Rectal smooth muscle tissue (tissue), 1 donor: ENCODE results near the gene GPR26.

Source experiments
- H3K27ac ChIP-seq: one replicate; pipeline ENCODE4 v1.7.0; 2013; ENCODE audit warnings: low read depth, low read length, inconsistent platforms
- H3K27me3 ChIP-seq: one replicate; pipeline ENCODE4 v1.7.0; 2013; ENCODE audit warnings: low read length; ENCODE audit not compliant: control insufficient read depth, insufficient read depth
- H3K36me3 ChIP-seq: one replicate; pipeline ENCODE4 v1.7.0; 2013; ENCODE audit warnings: low read length; ENCODE audit not compliant: control insufficient read depth, insufficient read depth
- H3K4me1 ChIP-seq: one replicate; pipeline ENCODE4 v1.7.0; 2013; ENCODE audit warnings: low read length; ENCODE audit not compliant: control insufficient read depth, insufficient read depth
- H3K4me3 ChIP-seq: one replicate; pipeline ENCODE4 v1.7.0; 2013; ENCODE audit warnings: low read length
- H3K9ac ChIP-seq: one replicate; pipeline ENCODE4 v1.7.0; 2013; ENCODE audit warnings: low read length

GPR26 gene

DNA sequence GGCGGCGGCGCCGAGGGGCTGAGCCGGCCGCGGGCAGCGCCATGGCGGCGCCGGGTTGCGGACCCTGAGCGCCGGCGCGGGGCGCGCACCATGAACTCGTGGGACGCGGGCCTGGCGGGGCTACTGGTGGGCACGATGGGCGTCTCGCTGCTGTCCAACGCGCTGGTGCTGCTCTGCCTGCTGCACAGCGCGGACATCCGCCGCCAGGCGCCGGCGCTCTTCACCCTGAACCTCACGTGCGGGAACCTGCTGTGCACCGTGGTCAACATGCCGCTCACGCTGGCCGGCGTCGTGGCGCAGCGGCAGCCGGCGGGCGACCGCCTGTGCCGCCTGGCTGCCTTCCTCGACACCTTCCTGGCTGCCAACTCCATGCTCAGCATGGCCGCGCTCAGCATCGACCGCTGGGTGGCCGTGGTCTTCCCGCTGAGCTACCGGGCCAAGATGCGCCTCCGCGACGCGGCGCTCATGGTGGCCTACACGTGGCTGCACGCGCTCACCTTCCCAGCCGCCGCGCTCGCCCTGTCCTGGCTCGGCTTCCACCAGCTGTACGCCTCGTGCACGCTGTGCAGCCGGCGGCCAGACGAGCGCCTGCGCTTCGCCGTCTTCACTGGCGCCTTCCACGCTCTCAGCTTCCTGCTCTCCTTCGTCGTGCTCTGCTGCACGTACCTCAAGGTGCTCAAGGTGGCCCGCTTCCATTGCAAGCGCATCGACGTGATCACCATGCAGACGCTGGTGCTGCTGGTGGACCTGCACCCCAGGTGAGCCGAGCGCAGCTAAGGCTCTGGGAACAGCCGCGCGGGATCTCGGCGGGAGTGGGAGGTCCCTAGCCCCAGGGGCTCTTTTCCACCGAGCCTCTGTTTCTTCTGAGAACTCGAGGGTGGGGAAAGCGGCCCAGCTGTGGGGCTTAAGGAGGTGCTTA, at the start of gene GPR26:
Gene GPR26, plus strand, starts transcription at position 38 of the 919 bp plus-strand sequence. Its CDS starts 53 bp downstream, at position 91.
- Histone ChIP-seq H3K4me3 (no peak within 1 kb of the TSS), H3K27me3 (peaks cover 3% of the 10 kb centered on the region), H3K27ac (no peak within 1 kb of the TSS), H3K9ac (no peak within 1 kb of the TSS), H3K4me1 (no peaks in the 10 kb centered on the region), H3K36me3 (no peaks in the 10 kb centered on the region)

DNA sequence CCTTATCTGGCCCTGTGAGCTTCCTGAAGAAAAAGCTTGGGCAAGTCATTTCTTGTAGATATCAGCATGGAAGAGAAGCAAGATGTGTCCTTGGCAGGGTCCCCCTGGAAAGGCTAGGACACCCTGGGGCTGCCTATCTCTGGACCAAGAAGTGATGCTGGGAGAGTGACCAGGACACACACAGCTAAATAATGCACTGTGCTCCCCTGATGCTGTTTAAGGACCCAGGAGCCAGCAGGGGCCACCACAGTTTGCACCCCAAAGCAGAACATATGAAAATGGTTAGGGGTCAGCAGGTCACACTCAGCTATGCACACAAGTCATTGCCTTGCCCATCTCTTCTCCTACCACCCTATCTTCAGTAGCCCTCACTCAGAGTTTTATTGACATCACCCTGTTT, 47.9 kb upstream of the GPR26 start:
- no peaks in the 10 kb centered on the region for H3K4me1 ChIP-seq
- H3K4me3 ChIP-seq = no peak overlapping the region
- no peaks in the 10 kb centered on the region for H3K27me3 ChIP-seq

DNA sequence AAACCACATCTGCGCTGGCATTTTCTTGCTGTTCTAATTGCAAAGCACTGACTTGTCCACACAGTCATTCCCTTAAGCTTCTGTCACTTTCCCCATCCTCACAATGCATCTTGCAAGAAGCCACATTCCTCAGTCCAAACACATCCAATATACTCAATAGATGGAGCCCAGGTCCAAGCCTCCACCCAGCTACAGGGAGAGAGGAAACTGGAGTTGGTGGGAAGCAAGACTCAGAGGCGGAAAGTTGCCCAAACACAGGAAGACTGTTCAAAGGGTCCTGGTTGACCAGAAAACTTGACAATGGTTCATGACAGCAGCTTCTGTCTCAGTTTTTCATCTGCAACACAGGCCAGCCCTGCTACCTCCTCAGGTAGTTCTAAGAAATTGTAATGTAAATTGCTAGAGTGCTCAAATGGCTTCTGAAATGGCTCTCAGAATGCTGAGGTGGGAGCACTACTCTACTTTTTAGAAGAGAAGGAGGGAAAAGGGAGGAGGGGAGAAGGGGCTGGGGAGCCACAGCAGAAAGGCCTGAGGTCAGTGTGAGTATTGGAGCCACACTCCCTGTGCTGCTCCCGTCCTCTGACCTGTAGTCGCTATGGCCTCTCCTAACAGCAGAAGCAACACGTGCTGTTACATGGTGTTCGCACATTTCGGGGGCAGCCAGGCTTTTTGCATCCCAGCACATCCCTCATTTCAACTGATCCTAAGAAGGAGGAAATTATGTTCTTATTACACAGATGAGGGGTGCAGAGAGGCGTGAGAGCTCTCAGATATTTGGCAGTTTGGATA, 46.9 kb upstream of the GPR26 start:
- Histone ChIP-seq H3K27me3 (no peaks in the 10 kb centered on the region), H3K27ac (no peak overlapping the region), H3K36me3 (no peaks in the 10 kb centered on the region), H3K9ac (no peak overlapping the region), H3K4me1 (no peaks in the 10 kb centered on the region), H3K4me3 (no peak overlapping the region)

More for the DNA sequence above, 47.9 kb upstream of the GPR26 start:
- Histone ChIP-seq H3K27ac (no peak overlapping the region), H3K36me3 (no peaks in the 10 kb centered on the region), H3K9ac (no peak overlapping the region)

DNA sequence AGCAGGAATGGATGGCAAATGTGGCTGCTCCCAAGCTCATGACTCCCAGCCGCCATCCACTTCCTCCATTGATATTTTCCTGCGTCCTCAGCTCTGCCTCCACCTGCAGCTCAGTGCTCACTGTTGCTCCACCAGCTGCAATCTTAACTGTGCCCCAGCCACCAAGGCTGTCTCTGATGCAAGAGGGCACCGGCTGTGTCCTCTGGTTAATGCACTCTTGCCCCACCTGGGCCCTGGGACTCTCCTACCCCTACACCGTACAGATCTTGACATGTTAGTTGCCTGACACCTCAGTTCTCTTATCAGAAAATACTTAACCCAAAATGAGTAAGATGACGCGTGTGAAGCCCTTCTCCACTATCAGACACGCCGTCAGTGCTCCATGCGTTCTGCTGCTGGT, 45.5 kb upstream of the GPR26 start:
- Histone ChIP-seq H3K4me3 (no peak overlapping the region), H3K27me3 (no peaks in the 10 kb centered on the region), H3K4me1 (no peaks in the 10 kb centered on the region), H3K27ac (no peak overlapping the region), H3K9ac (no peak overlapping the region), H3K36me3 (no peaks in the 10 kb centered on the region)

- no peaks in the 10 kb centered on the region for H3K27me3 ChIP-seq
- H3K4me1 ChIP-seq = no peaks in the 10 kb centered on the region
- no peak overlapping the region for H3K4me3 ChIP-seq
- no peaks in the 10 kb centered on the region for H3K36me3 ChIP-seq
- H3K27ac ChIP-seq = no peak overlapping the region
- no peak overlapping the region for H3K9ac ChIP-seq
Observed at GRCh38 chr10:123621492-123621891, 44.7 kb upstream of the GPR26 start.

DNA sequence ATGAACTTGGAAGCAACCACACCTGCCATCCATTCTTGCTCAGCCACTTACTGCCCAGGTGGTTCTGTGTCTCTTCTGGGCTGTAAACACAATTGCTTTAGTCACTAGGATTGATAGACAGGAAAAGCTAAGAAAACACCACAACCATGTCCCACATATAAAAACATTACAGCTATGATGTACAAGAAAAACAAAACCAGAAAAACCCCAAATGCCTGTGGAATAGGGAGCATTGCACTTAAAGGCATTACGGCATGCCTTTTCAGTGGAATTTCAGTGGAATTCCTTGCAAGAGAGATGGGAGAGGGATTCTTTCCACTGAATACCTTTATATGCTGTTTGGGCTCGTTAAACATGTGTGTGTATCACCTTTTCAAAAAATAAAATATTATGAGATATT, 44.2 kb upstream of the GPR26 start:
- Histone ChIP-seq H3K36me3 (no peaks in the 10 kb centered on the region), H3K4me3 (no peak overlapping the region), H3K4me1 (no peaks in the 10 kb centered on the region), H3K27ac (no peak overlapping the region), H3K27me3 (no peaks in the 10 kb centered on the region), H3K9ac (no peak overlapping the region)

DNA sequence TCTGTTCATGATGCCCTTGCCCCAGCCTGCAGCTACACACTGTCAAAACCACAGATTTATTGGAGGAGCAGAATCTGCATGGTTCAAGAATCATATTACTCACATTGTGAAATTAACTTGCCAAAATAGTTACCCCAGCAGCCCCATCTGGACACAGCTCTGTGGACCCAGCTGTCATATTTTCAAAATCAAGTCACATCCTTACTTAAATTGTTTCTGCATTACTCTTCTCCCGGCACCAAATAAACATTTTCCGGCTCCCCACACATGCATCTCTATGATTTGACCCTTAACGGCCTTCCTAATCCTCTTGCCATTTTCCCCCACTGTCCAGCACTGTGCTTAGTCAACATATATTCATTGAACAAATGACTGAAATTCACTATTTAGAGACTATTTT, 43.8 kb upstream of the GPR26 start:
- Histone ChIP-seq H3K27me3 (no peaks in the 10 kb centered on the region), H3K4me1 (no peaks in the 10 kb centered on the region), H3K36me3 (no peaks in the 10 kb centered on the region), H3K4me3 (no peak overlapping the region), H3K9ac (no peak overlapping the region), H3K27ac (no peak overlapping the region)

GRCh38 chr10:123624086-123624485, 42.1 kb upstream of the GPR26 start:
- no peaks in the 10 kb centered on the region for H3K27me3 ChIP-seq
- H3K36me3 ChIP-seq = no peaks in the 10 kb centered on the region
- no peak overlapping the region for H3K27ac ChIP-seq
- no peak overlapping the region for H3K9ac ChIP-seq
- H3K4me3 ChIP-seq = no peak overlapping the region
- H3K4me1 ChIP-seq = no peaks in the 10 kb centered on the region

DNA sequence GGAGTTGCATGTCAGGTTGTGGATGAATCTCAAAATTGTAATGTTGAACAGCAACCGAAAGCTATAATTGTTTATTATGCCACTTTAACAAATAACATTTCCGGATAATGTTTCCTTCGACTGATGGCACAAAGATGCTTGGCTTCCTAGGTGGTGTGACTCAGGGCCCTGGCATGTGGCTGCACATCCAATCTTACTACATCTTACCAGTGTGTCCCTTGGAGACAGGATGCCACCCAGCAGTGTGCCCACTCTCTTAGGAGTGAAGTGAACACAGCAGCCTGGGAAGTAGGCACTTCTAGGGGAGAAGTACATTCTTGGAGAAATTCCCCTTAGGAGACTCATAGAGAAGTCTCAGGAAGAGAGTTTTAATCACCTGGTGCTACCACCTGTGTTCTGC, 33.0 kb upstream of the GPR26 start:
- no peaks in the 10 kb centered on the region for H3K36me3 ChIP-seq
- H3K27me3 ChIP-seq = no peaks in the 10 kb centered on the region
- no peaks in the 10 kb centered on the region for H3K4me1 ChIP-seq
- no peak overlapping the region for H3K27ac ChIP-seq
- H3K4me3 ChIP-seq = no peak overlapping the region
- H3K9ac ChIP-seq = no peak overlapping the region

DNA sequence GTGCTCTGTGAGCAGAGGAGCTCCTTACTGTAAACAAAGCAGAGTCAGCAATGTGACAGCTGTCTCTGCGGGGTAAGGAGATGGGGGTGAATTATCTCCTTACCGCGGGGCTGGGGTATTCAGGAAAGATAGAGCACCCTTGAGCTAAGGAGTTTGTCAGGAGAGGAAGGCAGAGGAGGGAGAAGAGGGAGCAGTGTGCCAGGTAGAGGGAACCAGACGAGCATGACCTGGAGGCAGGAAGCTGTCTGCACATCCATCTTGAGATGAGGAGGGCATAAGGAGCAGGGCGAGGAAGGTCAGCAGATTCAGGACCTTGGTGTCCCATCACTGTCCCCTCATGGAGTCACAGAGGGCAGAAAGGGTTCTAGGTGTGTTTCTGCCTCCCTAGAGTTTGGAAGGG, 32.5 kb upstream of the GPR26 start:
- H3K27ac ChIP-seq = no peak overlapping the region
- H3K4me1 ChIP-seq = no peaks in the 10 kb centered on the region
- no peaks in the 10 kb centered on the region for H3K27me3 ChIP-seq
- no peak overlapping the region for H3K9ac ChIP-seq
- no peaks in the 10 kb centered on the region for H3K36me3 ChIP-seq
- no peak overlapping the region for H3K4me3 ChIP-seq

DNA sequence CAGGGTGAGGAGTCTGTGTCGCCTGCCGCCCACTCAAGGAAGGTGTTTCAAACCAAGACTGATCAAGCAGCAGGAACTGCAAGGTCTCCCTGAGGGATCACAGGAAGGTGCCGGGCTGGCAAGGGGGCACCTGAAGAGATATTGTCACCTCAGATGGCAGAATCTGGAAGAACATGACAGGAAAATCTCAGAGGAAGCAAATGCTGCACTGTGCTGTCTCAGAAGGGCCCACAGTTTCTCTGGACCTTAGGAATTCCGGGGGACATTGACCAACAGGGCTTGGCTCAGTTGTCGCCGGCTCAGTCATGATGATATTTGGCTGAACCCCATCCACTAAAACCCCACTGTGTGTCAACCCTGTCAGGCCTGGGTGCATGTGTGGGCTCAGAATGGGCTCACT, 31.9 kb upstream of the GPR26 start:
- H3K27ac ChIP-seq = no peak overlapping the region
- H3K4me1 ChIP-seq = no peaks in the 10 kb centered on the region
- no peak overlapping the region for H3K9ac ChIP-seq
- H3K27me3 ChIP-seq = no peaks in the 10 kb centered on the region
- H3K36me3 ChIP-seq = no peaks in the 10 kb centered on the region
- H3K4me3 ChIP-seq = no peak overlapping the region

DNA sequence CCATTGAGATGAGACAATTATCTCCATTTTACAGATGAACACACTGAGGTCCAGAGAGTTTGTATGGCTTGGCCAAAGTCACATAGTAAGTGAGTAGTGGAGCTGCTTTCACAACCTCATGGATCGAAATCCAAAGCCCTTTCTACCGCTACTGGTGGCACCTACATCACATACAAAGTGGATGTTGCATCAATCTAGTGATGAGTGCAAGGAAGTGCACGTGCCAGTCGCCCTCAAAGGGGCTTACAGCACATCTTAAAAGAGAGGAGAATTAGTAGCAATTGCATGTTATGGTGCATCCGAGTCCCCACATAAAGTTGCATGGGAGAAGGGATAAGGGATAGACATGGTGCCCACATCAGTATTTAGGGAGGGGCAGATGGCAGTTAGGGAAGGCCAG, 31.0 kb upstream of the GPR26 start:
- no peak overlapping the region for H3K9ac ChIP-seq
- no peak overlapping the region for H3K27ac ChIP-seq
- no peaks in the 10 kb centered on the region for H3K27me3 ChIP-seq
- no peak overlapping the region for H3K4me3 ChIP-seq
- H3K36me3 ChIP-seq = no peaks in the 10 kb centered on the region
- H3K4me1 ChIP-seq = no peaks in the 10 kb centered on the region
